ENCODE data around the gene DGKZ.

DGKZ gene

DNA sequence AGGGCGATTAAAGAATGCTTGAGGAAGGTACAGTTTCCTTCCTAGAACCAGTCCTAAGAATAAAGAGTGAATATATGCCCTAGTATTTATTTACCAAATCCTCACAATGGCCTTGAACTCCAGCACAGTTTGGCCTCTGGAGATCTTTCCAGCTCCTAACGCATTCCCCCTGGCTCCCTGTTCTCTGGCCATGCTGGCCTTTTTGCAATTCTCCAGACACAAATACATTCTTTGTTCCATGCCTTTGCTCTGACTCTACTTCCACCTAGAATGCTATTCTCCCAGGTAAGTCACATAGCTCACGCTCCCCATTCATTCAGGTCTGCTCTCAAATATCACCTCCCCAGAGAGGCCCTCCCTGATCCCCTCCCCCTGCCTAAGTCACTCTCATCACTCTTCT, 3.7 kb upstream of the DGKZ start:
- DNase-seq (ENCODE audit: low read depth in 3 of 3, low spot score in 1 of 3) = no peak

DNA sequence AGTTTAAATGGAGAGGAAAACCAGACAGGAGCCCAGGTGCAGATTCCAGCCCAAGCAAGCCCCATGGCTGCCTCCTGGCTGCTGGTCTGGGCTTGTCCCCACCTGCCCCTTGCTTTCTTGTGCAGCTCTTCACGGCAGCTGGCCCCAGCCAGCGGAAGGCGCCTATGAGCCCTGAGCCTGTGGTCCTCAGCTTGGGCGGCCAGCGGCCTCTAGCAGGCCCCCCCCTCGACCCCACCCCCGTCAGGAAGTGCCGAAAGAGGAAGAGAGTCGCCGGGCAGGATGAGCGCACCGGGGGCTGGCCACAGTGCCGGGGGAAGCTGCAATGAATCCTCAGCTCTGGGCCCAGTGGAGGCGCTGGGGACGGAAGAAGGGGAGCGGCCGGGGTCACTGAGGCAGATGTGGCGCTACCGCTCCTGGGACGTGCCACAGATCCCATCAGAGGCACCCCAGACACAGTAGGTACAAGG, 2.1 kb upstream of the DGKZ start:
- DNase-seq (ENCODE audit: low read depth in 3 of 3, low spot score in 1 of 3) = no peak

DNA sequence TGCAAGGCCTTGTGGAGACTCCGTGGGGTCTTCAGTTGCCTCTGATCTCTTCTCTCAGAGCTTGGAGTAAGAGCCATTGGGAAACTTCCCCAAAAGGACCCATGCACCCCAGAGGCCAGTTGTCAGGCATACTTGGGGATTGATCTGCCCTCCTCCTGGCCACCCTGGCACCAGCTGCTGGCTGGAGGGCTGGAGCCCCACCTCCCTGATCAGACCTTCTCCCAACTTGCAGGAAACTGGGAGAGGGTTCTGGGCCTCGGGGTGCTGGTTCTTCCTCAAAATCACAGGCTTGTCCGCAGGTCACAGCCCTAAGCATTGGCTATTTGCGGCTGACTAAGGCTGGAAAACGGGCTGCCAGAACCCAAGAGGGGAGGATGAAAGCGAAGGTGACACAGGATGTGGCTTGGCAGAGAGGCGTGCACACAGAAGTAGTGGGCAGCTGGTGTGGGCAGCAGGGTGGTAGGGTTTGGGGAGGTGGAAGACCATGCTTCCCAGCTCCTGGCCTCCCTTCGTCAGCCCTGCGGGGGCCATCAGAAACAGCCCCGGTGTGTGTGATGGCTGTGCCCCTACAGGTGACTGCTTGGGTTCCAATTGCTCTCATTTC, 1.3 kb upstream of the DGKZ start:
- no peak for DNase-seq (ENCODE audit: low read depth in 3 of 3, low spot score in 1 of 3)

DNA sequence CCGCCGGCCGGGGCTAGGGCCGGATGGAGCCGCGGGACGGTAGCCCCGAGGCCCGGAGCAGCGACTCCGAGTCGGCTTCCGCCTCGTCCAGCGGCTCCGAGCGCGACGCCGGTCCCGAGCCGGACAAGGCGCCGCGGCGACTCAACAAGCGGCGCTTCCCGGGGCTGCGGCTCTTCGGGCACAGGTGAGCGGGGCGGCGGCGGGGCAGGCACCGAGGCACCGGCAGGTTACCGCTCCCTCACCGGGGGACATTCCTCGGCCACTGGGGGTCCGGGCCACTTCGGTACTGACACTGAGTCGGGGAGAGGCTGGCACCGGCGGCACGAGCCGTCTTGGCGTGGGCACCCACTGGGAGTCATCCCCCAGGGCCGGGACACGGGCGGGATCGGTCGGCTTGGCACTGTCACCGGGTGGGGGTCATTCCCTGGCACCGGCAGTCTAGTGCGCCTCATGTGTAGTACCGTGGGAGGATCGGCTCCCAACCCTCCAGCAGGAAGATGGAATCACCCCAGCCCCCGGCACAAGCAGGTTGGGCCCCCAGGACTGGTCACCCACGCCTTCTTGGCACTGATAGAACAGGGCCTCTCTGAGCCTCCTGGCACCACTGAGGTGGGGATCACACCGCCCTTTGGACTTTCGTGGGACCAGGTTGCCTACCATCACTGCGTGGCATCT, 511 bp downstream of the DGKZ start:
- DNase-seq (ENCODE audit: low read depth in 3 of 3, low spot score in 1 of 3) = no peak

DNA sequence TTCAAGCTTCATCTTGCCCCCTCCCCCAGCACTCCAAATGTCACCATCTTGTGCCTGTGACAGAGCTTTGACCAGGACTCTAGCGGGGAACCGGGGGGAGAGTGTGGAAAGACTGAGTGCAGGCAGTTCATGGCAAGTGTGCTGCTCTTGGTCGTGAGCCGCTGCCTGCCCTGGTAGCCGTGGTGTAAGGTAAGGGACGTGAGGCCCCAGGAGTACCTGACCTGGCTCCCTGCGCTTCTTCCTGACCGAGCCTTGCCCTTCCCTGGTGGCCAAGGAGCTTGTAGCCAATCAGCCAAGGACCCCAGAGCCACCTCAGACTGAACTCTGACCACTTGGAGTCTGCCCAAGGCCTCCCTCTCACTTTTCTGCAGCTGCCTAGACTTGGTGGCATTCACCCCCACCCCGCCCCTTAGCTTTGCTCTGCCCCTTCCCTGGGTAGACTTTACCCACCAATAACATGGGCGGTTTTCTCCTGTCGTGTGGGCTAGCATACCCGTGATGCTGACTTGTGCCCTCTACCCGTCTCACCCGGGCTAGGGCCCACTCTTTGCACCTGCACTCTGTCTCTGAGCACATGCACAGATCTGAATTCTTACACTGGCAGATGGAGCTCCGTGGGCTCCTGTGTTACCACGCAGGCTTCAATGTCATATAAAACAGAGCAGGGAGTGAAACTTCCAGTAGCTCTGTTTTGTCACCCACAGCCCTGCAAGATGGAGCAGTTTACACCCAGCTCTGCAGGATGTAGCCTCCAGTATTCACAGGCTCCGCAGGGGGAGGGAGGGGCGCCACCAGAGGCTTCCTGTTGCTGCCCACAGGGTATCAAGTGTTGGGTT, 1.5 kb downstream of the DGKZ start:
- peak in 1 of 3 donors; percentile 35 for DNase-seq (ENCODE audit: low read depth in 3 of 3, low spot score in 1 of 3)

DNA sequence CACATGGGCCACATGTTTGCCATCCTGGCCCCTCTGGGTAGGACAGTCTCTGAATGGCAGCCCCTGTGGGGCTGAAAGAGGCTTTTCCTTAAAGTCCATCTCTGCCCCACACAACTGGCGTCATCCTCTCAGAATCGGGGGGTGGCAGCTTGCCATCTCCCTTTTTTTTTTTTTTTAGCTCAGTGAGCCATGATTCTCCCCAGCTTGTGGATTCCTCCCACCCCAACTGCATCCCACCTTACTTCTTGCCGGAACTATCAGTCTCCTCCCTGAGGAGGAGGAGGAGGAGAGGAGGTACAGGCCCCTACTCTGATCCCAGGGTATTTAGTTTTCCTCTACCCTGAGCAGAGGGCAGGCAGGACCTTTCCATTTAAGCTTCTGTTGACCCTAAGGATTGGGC, 3.4 kb downstream of the DGKZ start:
- no peak for DNase-seq (ENCODE audit: low read depth in 3 of 3, low spot score in 1 of 3)

DNA sequence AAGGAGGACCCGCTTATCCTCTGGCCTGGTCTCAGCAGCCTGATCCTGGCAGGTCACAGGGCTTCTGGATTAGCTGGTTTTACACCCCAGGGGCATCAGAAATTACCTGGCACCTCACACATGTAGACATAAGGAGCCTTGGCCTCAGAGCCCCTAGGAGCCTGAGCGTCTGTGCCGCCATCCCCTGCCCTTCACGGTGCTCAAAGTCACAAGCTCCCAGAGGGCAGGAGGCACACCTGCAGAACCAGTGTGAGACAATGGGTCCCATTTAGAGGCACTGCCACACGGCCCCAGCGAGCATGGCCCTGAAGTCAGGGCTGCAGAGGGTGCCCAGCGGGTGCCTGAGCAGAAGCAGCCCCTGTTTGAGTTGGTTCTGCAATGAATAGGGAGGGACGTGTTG, 3.9 kb downstream of the DGKZ start:
- DNase-seq (ENCODE audit: low read depth in 3 of 3, low spot score in 1 of 3) = no peak

DNA sequence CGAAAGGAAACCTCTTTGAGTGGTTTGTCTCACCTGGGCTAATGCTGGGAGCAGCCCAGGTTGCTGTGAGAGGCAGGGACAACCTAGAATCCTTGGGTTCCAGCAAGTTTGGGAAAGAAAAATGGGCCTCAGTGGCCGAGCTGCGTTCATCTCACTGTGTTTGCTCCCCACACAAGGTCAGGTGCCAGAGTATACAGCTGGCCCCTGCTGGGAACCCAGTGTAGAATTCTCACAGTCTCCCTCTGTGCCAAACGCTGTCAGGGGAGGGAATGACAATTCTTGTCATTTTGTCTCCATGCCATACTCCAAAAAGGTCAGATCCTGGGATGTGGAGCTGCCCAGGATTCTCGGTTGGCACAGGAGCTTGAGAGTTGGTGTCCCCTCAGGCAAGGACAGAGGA, 4.3 kb downstream of the DGKZ start:
- no peak for DNase-seq (ENCODE audit: low read depth in 3 of 3, low spot score in 1 of 3)

DNA sequence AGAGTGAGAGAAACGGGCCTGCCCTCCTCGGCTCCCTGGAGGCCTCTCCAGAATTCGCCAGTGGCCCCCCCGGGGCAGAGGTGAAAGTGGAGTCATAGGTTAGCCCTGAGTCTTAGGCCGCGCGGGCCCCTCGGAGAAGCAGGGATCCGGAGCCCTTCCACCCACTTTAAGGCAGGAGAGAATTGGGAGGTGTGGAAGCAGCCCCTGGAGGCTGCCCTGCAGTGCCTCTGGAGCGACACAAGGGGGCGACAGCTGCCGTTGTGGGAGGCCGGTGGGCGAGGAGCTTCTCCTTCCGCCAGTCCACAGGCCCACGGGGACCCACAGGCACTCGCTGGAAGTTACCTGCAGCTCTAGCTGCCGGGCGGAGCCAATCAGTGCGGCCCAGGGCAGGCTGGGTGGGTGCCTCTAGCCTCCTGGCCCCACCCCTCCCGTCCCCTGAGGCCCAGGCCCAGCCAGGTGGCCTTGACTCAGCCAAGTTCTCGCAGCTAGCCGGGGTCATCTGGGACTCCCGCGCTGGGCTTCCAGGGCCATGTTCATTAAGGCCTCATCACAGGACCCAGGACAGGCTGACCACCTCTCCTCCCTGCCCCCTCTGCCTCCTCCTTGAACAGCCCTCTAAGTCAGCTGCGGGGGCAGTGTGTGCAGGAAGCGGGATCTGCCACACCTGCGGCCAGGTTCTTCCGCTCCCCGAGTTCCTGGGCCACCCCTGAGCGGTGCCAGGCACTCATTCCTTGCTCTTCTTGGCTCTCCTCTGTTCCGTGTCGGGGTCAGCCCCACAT, 5.0 kb downstream of the DGKZ start:
- DNase-seq (ENCODE audit: low read depth in 3 of 3, low spot score in 1 of 3) = peak; percentile 56 to 64 (median 56)

DNA sequence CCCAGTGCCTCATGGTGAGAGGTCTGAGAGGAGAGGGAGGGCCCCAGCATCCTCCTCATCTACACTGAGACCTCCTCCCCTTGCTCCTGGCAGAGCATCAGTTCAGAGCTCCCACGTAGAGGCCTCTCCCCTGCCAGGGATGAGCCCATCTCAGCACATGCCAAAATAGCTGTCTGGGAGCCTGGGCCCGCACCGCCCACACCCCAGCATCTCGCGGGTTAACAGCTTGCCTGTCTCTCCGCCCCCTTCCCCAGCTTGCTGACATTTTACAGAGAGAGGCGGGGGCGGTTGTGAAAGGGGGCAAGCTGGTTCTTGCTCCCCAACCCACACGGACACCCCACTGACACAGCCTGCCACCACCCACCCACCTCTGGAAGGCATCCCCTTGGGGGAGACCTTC, 6.4 kb downstream of the DGKZ start:
- peak in 1 of 3 donors; percentile 47 for DNase-seq (ENCODE audit: low read depth in 3 of 3, low spot score in 1 of 3)

DNA sequence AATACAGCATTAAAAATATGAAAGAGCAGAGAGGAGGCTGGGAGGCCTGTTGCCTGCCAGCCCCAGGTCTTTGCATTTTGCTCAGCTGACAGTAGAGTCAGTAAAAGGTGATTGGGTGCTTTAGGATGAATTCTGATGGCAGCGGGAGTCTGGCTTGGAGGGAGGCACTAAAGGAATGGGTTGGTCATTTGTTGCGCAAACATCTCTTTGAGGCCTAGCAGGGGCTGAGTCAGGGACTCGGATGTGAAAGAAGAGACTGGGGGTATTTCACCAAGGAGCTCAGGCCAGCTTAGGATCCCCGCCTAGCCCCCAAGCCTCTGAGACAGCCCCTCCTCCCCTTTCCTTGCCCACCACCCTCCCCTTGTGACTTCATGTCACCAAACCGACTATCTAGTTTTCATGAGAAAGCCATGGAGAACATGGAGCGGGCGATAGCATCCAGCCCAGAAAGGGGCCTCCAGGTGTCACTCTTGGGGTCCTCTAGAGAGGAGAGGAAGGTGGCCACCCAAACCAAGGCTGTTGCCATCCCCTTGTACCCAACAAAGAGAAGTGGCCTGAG, 9.7 kb downstream of the DGKZ start:
- DNase-seq (ENCODE audit: low read depth in 3 of 3, low spot score in 1 of 3) = no peak

DNA sequence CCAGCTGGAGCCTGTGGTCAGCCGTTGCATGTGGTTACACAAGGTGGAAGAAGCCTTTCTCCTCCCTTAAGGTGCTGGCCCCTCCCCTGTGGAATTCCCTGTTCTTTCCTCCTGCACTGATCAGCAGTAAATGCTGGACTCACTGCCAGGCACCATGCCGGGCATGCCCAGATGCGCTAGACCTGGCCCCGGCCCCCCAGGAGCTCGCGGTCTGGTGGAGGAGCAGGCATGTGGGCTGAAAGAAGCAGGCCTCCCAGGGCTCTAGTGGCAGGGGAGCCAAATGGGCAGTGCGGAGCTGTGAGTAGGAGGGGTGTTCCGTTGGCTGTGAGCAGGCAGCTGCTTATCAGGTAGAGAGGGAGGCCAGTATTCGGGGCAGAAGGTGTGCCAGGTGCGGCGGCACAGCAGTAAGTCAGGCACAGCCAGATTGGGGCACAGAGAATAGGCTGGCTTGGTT, 10.2 kb downstream of the DGKZ start:
- no peak for DNase-seq (ENCODE audit: low read depth in 3 of 3, low spot score in 1 of 3)

DNA sequence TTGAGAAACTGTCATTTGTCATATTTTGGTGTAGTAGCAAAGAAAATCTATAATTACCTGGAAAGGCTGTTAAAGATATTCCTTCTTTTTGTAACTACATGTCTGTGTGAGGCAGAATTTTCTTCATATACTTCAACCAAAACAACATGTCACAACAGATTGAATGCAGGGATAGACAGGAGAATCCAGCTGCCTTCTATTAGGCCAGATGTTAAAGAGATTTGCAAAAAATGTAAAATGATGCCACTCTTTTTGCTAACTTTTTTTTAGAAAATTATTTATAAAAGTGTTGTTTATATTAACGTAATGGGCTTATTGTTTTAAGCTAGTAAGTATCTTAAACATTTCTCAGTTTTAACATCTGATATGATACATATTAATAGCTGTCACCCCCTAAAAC, 12.7 kb downstream of the DGKZ start:
- DNase-seq (ENCODE audit: low read depth in 3 of 3, low spot score in 1 of 3) = no peak

DNA sequence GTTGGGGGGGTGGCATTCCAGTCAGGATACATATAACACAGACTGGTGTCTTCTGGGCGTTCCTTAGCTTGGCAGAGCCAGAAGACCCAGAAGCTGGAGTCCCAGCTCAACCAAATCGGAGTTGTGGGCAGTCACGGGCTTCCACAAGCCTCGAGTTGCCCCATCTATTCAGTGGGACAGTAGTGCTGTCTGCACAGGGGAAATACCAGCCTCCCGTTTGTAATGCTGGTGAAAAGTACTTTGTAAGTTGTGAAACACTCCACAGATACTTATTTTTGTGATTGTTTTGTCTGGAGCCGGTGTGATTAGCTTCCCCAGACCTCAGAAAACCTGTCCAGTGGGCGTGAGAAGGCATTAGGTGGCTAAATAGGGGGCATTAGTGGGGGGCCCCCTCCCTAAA, 13.6 kb downstream of the DGKZ start:
- no peak for DNase-seq (ENCODE audit: low read depth in 3 of 3, low spot score in 1 of 3)

DNA sequence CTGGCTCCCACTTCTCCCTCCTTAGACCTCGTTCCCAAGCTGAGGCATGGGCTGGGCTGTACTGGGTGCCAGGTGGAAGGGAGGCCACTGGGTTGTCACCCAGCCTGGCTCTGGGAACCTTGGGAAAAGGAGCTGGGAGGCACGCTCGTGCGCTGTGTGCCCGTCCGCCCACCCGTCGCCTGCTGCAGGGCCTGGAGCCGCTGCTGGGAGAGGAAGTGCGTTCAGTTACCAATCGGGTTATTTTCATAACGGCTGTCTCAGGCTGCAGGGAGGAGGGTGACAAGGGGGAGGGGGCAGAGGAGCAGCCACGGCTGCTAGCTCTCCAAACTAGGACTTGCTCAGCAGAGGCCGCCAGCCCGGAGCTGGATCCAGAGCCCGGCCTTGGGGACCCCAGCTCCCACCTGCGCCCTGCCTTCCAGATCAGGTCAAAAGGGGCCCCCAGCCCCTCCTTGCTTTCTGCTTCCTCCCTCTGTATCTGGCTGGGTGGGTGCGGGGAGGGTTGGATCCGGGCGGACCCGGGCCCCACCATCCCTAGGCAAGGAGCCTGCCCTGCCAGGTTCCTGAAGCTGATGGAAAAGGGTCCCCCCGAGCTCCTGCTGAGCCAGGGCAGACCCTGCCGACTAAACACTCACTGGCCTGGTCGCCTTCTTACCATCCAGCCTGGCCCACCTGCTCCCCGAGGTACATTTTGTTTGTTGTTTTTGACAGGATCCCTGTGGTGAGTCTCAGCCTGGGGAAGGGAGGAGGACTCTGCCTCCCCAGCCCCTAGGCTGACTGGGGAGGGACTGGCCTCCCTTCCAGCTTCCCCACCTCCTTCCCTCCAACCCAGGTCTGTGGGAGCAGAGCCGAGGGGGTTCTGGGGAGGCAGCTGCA, 14.3 kb downstream of the DGKZ start:
- peak in 2 of 3 donors; percentile 35 for DNase-seq (ENCODE audit: low read depth in 3 of 3, low spot score in 1 of 3)

DNA sequence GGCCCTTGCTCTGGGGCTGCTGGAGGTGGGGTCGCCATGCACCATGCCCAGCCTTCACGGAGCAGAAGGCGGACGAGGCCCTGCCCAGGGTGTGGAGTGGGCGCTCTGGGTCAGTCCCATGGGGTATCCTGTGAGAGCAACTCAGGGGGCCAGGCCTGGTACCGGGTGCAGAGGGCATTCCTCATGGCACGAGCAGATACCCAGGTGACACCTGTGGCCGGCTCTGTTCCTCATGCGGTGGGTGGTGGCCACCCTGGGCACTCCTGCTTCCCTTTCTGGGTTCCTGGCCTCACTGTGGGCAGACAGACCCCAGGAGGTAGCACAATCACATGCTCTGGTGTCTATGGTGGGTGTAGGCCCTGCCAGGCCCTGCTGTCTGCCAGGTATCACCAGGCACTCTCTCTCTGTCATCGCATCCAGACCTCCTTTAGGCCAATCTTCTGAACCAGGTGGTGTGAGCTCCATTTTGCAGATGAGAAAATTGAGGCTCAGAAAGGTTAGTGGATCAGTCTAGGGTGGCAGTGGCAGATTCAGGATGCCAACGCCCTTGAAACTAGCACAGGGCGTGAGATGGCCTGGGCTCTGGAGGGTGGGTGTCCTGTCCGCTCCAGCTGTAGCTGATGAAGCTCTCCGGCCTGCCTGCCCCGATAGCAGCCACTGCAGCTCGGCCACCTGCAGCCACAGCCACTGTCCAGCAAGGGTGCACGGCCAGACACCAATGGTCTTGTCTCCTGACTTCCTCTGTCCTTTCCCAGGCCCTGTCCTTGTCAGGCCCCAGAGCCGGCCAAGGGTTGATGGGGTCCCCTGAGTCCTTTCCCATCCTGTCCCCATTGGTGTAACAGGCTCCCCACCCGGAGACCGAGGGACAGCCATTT, 15.1 kb downstream of the DGKZ start:
- no peak for DNase-seq (ENCODE audit: low read depth in 3 of 3, low spot score in 1 of 3)

DNA sequence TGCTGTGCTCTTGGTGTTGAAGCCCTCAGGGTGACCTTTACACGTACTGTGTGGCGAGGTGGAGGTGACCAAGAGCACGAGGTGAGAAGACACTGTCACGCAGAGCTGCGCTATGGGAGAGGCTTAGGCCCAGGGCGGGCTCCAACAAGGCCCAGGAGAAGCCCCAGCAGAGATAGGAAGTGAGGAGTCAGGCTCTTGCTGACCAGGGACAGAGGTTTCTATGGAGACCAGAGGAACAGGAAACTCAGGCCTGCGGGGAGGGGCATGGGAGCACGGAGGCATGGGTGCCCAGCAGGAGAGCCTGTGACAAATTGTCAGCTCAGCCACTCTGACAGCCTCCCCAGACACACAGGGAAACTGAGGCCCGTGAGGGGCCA, 15.8 kb downstream of the DGKZ start:
- no peak for DNase-seq (ENCODE audit: low read depth in 3 of 3, low spot score in 1 of 3)

DNA sequence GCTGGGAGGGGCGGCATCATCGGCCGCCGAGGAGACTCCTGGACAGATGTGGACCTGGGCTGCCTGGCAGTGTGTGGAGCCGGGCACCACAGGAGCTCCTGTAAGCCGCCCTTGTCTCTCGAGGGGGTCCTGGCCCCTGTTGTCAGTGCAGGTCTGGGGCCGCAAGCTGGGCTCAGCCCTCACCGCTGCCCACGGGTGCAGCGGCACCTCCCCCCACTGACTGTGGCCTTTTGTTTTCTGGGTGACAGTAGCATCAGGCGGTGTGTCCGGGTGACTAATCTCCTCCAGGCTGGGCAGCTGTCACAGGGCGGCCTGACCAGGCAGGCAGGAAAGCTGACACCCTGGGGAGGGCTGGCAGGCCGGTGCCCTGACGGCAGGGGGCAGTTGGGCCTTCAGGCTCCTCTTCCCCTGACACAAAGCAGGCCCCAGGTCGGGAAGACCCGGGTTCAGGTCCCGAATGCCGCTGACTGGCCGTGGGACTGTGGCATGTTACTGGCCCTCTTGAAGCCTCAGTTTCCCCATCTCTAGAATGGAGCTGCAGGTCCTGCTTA, 16.3 kb downstream of the DGKZ start:
- no peak for DNase-seq (ENCODE audit: low read depth in 3 of 3, low spot score in 1 of 3)

DNA sequence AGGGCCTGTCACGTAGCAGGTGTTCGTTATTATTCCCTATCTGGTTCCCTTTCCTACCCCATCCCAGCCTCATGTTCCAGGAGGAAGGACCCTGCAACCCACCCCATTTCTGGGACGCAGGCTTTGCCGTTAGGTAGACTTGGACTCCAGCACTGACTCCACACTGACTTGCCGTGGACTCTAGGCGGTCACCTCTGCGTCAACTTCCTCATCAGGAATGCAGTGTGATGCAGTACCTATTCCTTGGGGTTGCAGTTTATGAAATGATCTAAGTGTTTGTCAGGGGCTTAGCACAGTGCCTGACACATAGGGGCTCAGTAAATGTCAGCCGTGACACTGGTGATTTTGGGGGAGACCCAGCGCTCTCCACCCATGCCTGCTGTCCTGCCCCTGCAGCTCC, 16.8 kb downstream of the DGKZ start:
- DNase-seq (ENCODE audit: low read depth in 3 of 3, low spot score in 1 of 3) = no peak
